Activated CD8-positive, alpha-beta memory T cell treated with anti-CD3 and anti-CD28 coated beads, Interleukin-2, amount 50 U/mL, for 24 hours (primary cell): ENCODE results near the gene CKS2.

Experiments
- DNase-seq: peaks from one replicate; pipeline ENCODE4 v3.0.0-alpha.2; 2020; ENCODE audit errors: extremely low read depth

Gene CKS2

DNA sequence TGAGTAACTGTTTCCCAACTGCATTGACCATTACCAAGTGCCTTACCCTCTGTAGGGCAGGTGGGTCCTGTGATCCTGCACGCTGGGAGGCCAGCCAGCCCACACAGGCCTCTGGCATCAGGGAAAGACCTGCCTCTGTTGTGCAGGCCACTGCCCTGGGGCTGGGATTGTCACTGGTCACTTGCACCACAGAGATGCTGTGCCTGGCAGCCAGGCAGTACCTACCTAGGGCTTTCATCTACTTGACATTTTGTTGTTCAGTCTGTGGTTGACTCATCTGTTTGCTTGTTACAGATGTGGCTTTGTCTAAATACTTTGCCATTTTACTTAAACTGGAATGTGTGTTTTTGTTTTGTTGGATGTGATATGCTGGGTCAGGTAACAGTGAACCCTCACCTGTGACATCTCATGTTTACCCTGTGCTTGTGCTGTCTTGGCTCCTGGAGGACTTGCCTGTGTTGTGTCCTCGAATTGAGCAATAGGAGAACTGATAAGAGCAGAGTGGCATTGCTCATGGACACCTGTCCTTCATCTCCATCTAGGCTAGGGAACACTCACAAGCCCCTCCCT lies 40.1 kb downstream of the CKS2 start:
- no peak for DNase-seq

DNA sequence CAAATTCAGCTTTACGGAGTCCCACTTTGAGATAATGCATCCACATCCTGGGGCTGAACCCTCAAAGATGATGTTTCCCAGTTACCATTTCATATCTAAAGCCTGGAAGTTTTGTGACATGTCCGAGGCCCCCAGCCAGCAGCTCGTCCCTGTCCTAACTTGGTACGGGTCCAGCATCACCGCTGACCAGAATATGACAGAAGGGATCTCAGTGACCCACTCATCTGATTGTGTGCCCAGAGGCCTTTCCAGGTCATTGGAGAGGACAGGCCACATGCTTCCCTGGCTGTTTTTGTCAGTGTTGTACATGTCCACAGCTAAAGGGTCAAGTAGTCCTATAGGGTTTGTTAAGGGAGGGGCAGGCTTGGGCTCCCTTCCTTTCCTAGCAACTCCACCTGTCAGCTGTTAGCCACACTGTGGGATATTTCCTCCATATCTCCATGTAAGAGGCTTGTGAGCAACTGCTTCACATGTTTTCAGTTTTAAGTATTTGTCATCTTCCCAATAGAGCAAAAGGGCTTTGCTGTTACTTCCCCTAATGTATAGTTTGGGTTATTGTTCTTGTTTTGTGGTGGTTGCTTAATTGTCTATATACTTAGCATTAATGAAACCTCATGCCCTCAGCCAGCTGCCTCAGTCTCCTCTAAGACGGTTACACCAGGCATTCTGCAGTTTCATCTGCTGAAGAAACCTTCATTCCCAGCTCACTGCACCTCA lies 40.7 kb downstream of the CKS2 start:
- no peak for DNase-seq

DNA sequence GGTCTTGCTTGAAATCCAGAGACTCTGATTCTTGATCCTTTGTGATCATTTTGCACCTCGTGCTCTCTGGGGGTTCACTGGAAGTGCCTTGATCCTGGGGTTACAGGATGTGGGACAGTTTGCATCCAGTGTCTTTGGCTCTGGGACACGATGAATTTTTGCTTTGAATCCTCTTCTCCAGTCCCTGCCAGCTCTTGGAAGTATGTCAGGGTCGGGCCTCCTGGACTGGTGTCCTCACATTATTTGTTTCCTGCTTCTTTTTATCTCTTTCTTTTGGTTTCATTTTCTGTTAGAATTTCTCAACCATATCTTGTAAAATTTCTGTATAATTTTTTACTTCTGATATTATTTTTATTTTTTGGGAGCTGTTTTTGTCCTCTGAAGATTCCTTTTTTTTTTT lies 41.5 kb downstream of the CKS2 start:
- DNase-seq, result no peak

DNA sequence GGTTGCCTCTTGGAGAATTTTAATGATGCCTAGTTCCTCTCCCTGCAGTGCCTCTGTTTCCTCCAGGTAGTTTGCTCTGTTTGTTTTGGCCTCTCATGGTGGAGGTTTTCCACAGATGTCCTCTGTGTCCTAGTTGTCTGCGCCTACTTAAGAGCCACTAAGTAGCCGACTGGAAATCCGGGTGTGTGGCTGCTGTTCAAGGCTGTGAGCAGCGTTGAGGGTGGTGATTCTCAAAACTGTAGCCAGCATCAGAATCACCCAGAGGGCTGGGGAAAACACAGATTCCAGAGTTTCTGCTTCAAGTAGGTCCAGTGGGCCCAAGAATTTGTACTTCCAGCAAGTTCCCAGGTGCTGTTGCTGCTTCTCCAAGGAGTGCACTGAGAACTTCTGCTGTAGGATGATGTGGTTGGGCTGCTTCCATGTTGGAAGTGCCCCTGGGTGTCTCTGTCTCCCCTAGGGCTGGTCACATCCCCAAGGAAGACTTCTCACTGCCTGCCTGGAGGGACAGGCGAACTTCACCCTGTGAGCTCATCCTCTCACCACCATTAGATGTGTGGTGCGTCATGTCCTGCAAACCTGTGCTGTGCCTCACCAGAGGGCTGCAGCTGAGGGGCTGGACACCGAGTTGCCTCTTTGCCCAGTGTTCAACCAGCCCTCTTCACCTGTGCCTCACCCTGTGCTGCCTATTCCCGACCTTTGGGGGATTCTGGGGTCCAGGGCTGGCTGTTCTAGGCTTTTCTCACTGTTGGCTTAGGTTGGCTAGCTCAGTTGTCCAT lies 42.1 kb downstream of the CKS2 start:
- no peak for DNase-seq

DNA sequence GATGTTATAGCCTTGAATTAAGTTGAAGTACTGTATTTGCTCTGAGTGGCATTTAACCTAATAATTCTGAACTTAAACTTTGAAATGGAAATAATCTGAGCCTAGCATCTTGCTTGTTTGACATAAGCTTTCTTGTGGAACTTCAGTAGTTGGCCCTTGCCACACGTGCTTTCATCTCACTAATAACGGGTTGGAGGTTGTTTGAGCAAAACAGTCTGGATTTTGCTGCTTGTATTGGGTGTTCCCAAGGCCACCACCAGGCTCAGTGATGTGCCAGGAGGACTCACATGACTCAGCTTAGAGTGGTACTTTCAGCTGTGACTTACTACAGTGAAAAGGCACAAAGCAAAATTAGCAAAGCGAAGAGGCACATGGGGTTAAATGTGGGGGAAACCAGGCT lies 43.0 kb downstream of the CKS2 start:
- DNase-seq, result no peak

DNA sequence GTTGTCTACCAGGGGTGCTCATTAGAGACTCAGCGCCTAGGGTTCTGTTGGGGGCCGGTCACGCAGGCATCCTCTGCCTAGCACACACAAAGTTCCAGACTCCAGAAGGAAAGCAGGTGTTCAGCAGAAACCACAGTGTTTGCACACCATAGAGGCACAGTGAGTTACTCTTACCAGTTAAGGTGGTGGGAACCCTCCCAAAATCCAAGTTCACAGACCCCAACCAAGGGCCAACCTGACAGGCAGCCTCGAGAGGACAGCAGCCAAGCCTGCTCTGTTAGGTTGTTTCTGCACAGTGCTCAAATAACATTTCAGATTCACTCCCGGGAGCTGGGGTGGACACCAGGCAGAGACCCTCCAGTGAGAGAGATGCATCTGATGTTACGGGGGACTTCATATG lies 43.5 kb downstream of the CKS2 start:
- no peak for DNase-seq

DNA sequence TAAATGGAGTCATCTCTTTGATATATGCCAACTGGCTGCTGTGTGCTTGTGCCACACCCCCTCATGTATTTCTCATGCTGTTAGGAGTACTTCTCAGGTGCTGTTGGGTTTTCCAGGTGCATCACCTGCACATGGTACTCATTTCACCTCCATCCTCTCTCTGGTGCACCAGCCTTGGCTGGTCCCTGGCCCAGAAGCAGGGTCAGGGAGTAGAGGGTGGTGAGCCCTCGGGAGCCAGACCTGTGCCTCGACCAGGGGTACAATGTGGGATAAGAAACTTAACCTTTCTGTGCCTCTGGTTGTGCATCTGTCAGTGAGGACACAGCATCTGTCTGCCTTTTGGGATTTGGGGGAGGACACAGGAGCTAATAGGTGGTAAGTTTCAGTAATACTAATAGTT lies 45.8 kb downstream of the CKS2 start:
- DNase-seq, result no peak

DNA sequence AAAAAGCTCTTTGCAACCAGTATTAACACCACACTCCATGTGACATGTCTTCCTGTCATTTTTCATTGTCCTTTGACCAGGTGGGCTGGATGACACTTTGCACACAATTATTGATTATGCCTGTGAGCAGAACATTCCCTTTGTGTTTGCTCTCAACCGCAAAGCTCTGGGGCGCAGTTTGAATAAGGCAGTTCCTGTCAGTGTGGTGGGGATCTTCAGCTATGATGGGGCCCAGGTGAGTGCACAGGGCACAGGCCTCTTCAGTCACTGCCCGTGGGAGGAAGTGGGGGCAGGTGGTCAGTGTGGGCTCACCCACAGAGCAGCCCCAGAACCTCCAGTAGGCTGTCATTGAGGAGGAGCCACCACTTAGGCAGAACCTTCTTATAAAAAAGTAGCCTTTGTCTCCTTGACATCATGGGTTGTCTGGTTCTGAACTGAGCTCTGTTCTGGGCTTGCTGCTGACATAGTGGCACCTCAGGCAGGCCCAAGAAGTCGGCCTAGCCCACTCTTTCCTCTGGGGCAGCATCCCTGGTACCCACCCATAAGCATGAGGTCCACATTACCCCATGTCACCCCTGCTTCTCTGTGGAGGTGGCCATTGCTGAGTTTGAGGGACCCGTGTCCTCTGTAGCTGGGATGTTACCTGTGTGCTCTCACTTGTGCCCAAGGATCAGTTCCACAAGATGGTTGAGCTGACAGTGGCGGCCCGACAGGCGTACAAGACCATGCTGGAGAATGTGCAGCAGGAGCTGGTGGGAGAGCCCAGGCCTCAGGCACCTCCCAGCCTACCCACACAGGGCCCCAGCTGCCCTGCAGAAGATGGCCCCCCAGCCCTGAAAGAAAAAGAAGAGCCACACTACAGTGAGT lies 46.6 kb downstream of the CKS2 start:
- DNase-seq, result no peak

DNA sequence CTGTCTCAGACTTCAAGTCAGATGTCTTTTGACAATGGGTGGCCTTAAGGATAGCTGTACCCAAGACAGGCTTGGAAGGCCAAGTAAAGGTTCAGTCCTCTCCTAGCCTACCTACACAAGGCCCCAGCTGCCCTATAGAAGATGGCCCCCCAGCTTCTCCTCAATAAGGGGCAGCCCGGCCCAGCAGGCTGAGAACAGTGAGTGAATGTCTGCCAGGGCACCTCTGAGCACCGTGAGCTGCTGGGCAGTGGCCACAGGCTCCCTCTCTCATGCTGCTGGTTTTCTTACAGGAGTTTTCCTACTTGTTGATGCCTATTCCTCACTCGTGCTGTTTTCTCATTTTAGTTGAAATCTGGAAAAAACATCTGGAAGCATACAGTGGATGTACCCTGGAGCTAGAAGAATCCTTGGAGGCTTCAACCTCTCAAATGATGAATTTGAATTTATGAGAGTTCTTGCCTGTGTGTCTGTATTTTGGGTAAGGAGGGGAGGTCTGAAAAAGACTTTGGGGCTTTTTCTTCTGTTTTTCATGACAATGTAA lies 47.5 kb downstream of the CKS2 start:
- no peak for DNase-seq

DNA sequence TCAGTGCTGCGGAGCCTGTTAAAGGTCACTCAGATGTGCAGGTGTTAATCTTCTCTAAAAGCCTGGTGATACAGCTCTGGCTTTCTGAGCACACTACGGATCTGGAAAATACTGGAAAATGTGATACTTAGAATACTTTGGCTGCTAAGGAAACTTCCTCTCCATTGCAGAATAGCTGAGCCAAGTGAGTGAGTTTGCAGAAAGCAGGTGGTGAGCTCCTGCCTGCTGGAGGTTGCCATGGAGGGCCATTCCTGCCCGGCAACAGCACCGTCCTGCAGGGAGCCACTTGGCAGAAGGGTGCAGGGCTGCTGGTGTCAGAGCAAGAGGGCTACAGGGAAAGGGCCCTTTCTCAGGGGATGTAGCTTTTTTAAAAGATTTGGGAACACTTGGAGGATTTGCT lies 48.0 kb downstream of the CKS2 start:
- DNase-seq, result no peak

DNA sequence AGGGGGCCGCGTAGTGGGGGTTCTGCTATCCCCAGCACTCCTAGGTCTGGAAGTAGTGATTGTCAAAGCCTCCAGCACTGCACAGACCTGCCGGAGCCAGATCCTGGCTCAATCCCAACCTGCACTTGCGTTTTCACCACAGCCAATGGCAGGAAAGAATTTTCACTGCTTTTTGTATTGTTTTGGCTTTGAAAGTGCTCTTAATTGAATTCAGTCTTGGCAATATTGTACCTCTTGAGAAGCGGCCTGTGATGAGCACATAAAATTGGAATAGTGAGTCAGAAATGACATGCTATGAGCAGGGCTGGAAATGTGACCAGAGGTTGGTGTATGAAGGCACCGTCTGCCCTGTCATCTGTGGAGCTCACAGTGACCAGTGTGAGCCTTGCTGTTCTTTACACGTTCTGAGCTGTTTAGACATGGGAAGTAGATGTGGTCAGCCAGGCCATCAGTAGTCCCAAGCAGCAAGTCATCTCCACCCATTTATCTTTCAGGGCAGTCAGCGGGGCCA lies 48.8 kb downstream of the CKS2 start:
- DNase-seq, result no peak

DNA sequence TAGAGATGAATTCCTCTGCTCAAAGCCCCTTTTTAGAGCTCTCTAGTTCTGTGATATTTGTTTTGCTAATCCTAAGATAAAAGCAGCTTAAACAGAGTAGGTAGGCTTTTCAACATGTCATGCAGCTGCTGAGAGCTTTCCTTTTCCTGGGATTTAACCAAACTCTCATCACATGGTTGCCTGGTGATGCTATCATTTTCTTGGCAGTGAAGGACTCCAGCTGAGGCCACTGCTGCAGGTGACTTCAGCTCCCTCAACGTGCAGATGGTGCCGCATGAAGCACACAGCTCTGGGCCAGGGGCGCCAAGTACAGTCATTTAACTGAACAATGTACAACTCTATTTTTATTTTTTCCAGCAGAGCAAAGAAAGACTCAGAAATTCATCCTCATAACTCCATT lies 49.5 kb downstream of the CKS2 start:
- no peak for DNase-seq

DNA sequence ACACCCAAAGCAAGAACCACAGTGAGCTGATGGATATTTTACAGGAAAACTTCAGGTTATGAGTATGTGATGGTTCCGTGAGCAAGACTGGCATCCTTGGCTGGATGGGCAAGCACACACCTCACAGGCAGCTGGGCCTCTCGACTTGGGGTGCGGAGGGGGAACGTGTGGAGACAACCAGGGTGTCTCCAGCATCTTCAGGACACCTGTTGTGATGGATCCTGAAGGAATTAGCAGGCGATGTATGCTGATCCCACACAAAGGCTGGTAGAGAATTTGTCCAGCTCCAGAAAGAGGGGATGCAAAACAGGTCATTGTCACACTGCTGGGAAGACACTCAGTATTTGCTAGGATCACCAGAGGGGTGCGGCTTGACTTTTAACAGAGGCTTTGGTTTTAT lies 50.0 kb downstream of the CKS2 start:
- no peak for DNase-seq

DNA sequence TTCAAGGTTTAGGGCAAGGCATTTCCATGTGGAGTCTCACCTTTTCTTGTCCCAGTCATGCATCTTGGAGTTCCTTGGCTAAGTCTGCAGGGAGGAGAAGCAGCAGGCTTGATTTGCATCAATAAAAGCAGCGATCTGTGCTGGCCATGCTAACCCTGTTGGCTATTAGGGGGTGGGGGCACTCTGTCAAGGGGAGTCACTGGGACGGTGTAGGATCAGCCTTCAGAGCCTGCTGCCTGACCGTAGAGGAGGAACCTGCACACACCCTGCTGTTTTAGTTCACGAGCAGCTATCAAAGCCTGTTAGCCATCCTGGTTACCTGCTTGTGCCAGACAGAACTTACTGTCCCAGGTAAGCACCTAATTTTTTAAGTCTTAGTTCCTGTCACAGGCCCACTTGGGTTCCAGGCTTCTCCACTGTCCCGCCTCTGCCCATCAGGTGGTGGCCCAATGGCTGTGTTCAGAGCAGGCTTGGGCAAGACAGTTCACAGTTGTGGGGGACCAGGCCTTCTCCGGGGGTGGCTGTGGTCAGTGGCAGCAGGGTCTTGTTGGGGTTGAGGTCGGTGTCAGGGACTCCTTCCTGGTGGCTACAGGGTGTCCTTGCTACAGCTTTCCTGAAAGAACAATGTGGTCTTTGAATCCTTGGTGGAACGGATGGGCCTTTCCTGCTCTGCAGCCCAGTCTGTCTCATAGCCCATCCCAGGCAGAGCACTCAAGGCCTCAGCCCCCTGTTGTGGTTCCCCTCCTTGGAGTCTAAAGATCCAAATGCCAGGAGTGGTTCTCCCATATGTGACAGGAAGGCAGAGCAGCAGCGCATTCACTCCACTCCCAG lies 51.0 kb downstream of the CKS2 start:
- no peak for DNase-seq

DNA sequence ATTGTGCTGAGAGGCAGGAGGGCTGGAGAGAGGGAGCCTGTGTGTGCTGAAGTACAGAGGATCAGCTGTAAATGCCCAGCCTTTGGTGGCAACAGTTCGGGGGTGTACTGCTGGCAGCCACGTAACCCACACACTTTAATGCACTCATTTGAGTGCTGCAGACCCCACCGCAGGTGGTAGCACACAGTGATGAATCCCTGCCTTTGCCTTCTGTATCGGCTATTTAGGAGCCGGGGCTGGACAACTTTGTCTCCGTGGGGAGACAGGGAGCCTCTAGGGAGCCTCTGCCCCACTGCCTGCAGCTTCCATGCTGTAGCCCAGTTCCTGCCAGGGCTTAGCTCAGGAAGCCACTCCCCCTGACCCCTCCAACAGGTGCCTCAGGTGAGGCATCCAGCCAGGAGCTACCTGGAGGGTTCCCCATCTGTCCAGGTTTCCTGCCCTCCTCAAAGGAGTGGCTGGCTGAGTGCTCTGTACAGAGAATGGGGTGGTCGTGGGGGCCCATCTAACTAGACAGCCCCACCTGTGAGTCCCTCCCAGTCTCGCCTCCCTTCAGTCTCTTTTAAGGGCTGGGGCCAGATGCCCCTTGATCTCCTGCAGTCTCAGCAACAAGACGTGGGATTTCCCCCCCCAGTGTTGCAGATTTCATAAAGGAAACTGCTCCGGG lies 51.8 kb downstream of the CKS2 start:
- DNase-seq, result no peak

DNA sequence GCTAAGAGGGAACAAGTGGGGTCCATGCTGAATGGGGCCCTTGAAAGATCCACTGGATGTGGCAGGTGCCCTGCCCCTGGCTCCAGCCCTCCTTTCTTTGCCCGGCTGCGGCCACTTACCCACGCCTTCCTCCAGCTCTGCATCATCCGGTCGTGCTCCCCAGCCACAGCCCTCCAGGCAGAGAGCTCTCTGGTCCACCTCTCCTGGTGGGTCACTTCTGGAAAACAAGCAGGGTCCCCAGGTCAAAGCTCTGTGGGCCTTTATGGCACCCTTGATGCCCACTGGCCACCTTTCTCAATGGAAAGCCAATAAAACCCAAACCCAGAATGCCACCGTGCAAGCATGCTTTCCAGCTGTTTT lies 52.3 kb downstream of the CKS2 start:
- no peak for DNase-seq

DNA sequence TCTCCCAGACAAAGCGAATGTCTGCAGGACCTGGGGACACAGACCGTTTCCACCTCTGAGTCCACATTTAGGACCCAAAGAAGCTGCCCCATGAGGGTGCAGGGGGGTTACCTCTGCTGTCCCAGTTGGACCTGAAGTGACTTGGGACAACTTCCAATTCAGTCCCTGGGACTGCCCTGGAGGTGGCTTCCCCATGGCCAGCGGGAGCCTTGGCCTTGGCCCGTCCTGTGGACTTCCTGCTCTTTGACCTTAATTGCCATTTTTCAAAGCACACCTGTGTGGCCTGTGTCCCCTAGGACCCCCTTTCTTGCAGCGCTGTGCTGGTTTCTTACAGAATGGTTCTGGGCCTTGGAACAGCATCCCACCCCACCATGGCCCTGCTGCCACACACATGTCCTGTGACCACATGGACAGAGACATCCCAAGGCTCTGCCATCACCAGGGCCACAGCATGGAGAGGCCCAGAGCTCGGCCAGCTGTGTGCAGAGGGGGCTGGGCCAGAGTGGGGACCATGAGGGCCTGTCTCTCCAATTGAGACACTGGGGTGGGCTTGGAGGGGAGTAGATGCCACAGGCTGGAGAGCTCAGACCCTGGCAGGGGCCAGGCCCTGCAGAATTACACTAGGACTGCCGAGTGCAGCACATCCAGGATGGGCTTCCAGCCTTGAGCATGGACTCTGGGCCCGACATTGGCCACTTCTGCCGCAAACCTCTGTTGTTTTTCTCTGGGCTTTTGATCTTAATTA lies 53.1 kb downstream of the CKS2 start:
- no peak for DNase-seq

DNA sequence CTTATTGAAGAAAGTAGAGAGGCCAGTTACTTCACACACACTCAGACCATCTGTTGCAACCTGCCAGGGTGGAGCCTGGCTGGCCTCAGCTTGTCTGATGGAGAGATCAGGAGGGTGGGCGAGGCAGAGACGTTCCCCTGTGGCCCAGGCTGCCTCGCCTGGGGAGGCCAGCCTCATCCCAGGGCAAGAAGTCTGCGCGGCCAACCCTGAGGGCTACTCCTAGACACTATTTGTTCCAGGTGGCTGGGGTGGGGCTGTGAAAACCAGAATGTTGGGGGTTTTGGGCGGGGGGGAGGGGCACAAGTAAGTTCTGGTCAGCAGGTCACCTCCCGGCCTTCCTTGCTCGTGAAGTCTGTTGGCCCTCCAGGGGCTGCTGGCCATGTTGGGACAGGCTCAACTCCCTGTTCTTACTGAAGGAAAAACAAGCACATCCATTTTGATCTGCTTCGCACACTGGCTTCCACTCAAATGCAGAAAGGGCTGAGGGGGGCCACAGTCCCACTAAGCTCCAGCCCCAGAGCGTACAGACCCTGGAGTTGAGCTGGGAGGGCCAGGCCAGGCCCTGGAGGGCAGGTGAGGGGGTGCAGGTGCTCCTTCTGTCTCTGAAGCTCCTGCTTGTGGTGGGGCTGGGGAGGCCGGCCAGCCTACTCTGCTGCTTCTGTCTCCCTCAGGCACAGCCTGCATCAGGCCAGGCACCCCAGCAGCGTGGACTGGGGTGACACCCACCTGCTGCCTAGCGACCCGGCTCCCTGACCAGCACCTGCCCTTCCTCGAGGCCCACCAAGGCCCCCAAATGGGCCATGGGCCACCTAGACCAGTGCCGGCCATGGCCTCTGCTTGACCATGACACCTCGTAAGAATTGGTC lies 53.9 kb downstream of the CKS2 start:
- DNase-seq, result no peak

DNA sequence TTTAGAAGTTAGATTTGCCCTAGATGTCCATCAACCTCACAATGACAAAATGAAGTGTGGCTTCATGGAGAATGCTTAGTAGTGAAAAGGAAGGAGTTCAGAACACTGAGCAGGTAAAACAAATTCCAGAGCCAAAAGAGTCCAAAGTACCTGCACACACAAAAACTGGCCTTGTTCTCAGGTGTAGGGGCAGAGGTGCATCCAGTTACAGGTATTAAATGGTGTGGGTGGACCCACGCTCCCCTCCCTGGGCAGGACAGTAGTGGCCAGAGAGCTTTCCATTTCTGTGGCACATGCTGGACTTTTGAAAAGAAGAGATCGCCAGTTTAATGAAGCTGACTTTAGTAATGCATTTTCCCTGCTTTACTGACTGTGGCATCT lies 54.5 kb downstream of the CKS2 start:
- no peak for DNase-seq
